SIG-M5 treated with dmso at 0.1 percent for 504 hours (cell line): ENCODE results near the gene F13A1.

ENCODE experiments used
- DNase-seq: peaks from one replicate; lab custom pipeline; 2025; ENCODE audit not compliant: unreplicated experiment; lab: John Stamatoyannopoulos, UW

F13A1 gene

GRCh38 chr6:6244624-6245023 is 75.8 kb downstream of the F13A1 start:
- DNase-seq: no peak

- no peak for DNase-seq
Observed at GRCh38 chr6:6243846-6244245, 76.6 kb downstream of the F13A1 start.

GRCh38 chr6:6239598-6240581 is 80.6 kb downstream of the F13A1 start:
- no peak for DNase-seq

GRCh38 chr6:6236730-6237469 is 83.6 kb downstream of the F13A1 start:
- DNase-seq: no peak

GRCh38 chr6:6235786-6236185 is 84.7 kb downstream of the F13A1 start:
- DNase-seq: no peak

- no peak for DNase-seq
Observed at GRCh38 chr6:6234963-6235362, 85.5 kb downstream of the F13A1 start.

GRCh38 chr6:6230286-6230685 is 90.2 kb downstream of the F13A1 start:
- DNase-seq: no peak

- DNase-seq: no peak
Observed at GRCh38 chr6:6227896-6228295, 92.6 kb downstream of the F13A1 start.

- no peak for DNase-seq
Observed at GRCh38 chr6:6225885-6226529, 94.5 kb downstream of the F13A1 start.

- DNase-seq: no peak
Observed at GRCh38 chr6:6224933-6225486, 95.5 kb downstream of the F13A1 start.

- no peak for DNase-seq
Observed at GRCh38 chr6:6221787-6222535, 98.5 kb downstream of the F13A1 start.

- no peak for DNase-seq
Observed at GRCh38 chr6:6220718-6221117, 99.7 kb downstream of the F13A1 start.

GRCh38 chr6:6219716-6220115 is 100.7 kb downstream of the F13A1 start:
- DNase-seq: no peak

- DNase-seq: no peak
Observed at GRCh38 chr6:6218759-6219085, 101.7 kb downstream of the F13A1 start.

- no peak for DNase-seq
Observed at GRCh38 chr6:6217855-6218758, 102.4 kb downstream of the F13A1 start.

GRCh38 chr6:6210994-6211393 is 109.5 kb downstream of the F13A1 start:
- no peak for DNase-seq

- DNase-seq: no peak
Observed at GRCh38 chr6:6202886-6203285, 117.6 kb downstream of the F13A1 start.

- DNase-seq: no peak
Observed at GRCh38 chr6:6201200-6201599, 119.3 kb downstream of the F13A1 start.

GRCh38 chr6:6199678-6200077 is 120.8 kb downstream of the F13A1 start:
- DNase-seq: no peak

GRCh38 chr6:6196762-6197161 is 123.7 kb downstream of the F13A1 start:
- no peak for DNase-seq
